HepG2 (cell line): ENCODE results near the gene DCLK1. TPM values are rescaled to one million over a fixed set of nuclear protein-coding genes. Genes with fewer than 3 reads are reported as not detected.

Source experiments
- ATAC-seq: fragments of 200-7000 bp; cut with Tn5 transposase; 3 replicates; pipeline ENCODE4 v1.9.1; 2020; ENCODE audit warnings: mild to moderate bottlenecking, moderate library complexity
- BruUV-seq: library from RNA; stranded (reverse); fragments of 400-500 nt; replicated peaks from 2 replicates; lab custom pipeline; 2021; lab: Mats Ljungman, UMichigan
- CTCF ChIA-PET: fragments of 300-600 bp; formaldehyde crosslinking; extraction: SDS; loops from one replicate; lab custom pipeline; 2021; ENCODE audit warnings: low total read pairs, inconsistent platforms, low intra/inter-chr PET ratio; lab: Yijun Ruan, JAX
- POLR2A ChIA-PET: fragments of 350-600 bp; sonication (Branson Sonifier 250); formaldehyde crosslinking; loops from one replicate; lab custom pipeline; 2020; ENCODE audit warnings: antibody characterized with exemption, inconsistent platforms; lab: Yijun Ruan, JAX
- DNase-seq: peaks from one replicate; pipeline ENCODE4 v3.0.0-alpha.2; 2015; ENCODE audit warnings: low spot score
- FAIRE-seq: peaks from 3 replicates; lab custom pipeline; 2011; peaks lifted over from hg19 to GRCh38; lab: Jason Lieb, UNC
- H2AFZ ChIP-seq: one replicate; pipeline ENCODE4 v1.6.1; 2011; ENCODE audit warnings: low read length, inconsistent platforms
- H3K27ac ChIP-seq: fragments of 300-600 bp; 3 replicates; pipeline ENCODE4 v1.8.0; 2011; ENCODE audit warnings: mixed run types, mild to moderate bottlenecking, mixed read lengths, low read length, inconsistent platforms; ENCODE audit not compliant: insufficient read depth; ENCODE audit errors: extremely low read length
- H3K27me3 ChIP-seq, 2 experiments: fragments of 200-600 bp in 1 of 2; 2 replicates in 1 of 2; 3 replicates in 1 of 2; pipeline versions ENCODE4 v1.6.0 to v1.8.0; 2011; ENCODE audit warnings: low read length in 2 of 2, mild to moderate bottlenecking in 2 of 2, moderate library complexity in 2 of 2, inconsistent platforms in 1 of 2; ENCODE audit not compliant: insufficient read depth in 2 of 2, control insufficient read depth in 1 of 2
- H3K36me3 ChIP-seq, 2 experiments: fragments of 200-600 bp in 1 of 2; replicated peaks in 1 of 2; 2 replicates in 1 of 2; 3 replicates in 1 of 2; pipeline versions ENCODE4 v1.5.1 to v1.8.0; 2011; ENCODE audit warnings: low read length in 2 of 2, inconsistent platforms in 1 of 2; ENCODE audit not compliant: insufficient read depth in 2 of 2, control insufficient read depth in 1 of 2
- H3K4me1 ChIP-seq: 2 replicates; pipeline ENCODE4 v1.5.1; 2012; ENCODE audit warnings: low read length, inconsistent platforms; ENCODE audit not compliant: insufficient read depth
- H3K4me2 ChIP-seq: 2 replicates; pipeline ENCODE4 v1.6.0; 2011; ENCODE audit warnings: low read depth, low read length, inconsistent platforms
- H3K4me3 ChIP-seq, 3 experiments: fragments of 200-600 bp in 1 of 3; sonication (generic), shearing (Covaris generic) in 1 of 3; replicated peaks in 1 of 3; 2 replicates each; pipeline ENCODE4 v1.5.1; 2011 to 2016; ENCODE audit warnings: low read length in 3 of 3, inconsistent platforms in 2 of 3, low read depth in 2 of 3, mild to moderate bottlenecking in 2 of 3, control low read depth in 1 of 3, mixed read lengths in 1 of 3; ENCODE audit not compliant: insufficient read depth in 1 of 3
- H3K79me2 ChIP-seq: one replicate; pipeline ENCODE4 v1.6.1; 2011; ENCODE audit warnings: low read length, inconsistent platforms; ENCODE audit not compliant: insufficient read depth
- H3K9ac ChIP-seq: 2 replicates; pipeline ENCODE4 v1.6.0; 2011; ENCODE audit warnings: mild to moderate bottlenecking, low read depth, low read length, inconsistent platforms; ENCODE audit not compliant: insufficient read depth
- H3K9me3 ChIP-seq: 2 replicates; pipeline ENCODE4 v1.5.1; 2012; ENCODE audit warnings: mild to moderate bottlenecking, low read length
- H4K20me1 ChIP-seq: 2 replicates; pipeline ENCODE4 v1.6.0; 2011; ENCODE audit warnings: inconsistent platforms, mild to moderate bottlenecking, low read length, moderate library complexity; ENCODE audit not compliant: insufficient read depth
- BCL6 ChIP-seq: IDR thresholded peaks from 2 replicates; pipeline ENCODE4 v1.6.1; 2016; ENCODE audit warnings: missing genetic modification reagents, missing compliant biosample characterization
- FOXP1 ChIP-seq, 2 experiments: fragments of 450-650 bp in 1 of 2; IDR thresholded peaks; 2 replicates each; pipeline ENCODE4 v1.6.1; 2017 to 2018; ENCODE audit warnings: antibody characterized with exemption in 1 of 2
- HDAC6 ChIP-seq: fragments of 200-600 bp; sonication (generic); IDR thresholded peaks from 2 replicates; pipeline ENCODE4 v1.7.0; 2017; ENCODE audit warnings: mild to moderate bottlenecking, antibody characterized with exemption, low read length, low read depth
- IKZF1 ChIP-seq: fragments of 450-650 bp; IDR thresholded peaks from 2 replicates; pipeline ENCODE4 v1.7.1; 2016
- KMT2B ChIP-seq: IDR thresholded peaks from 2 replicates; pipeline ENCODE4 v1.6.1; 2016; ENCODE audit warnings: missing genetic modification reagents, missing compliant biosample characterization
- MTF2 ChIP-seq: sonication (generic); formaldehyde crosslinking; IDR thresholded peaks from 2 replicates; pipeline ENCODE4 v1.5.0; 2020; ENCODE audit warnings: missing genetic modification reagents, borderline replicate concordance
- NRL ChIP-seq: sonication (generic); formaldehyde crosslinking; IDR thresholded peaks from 2 replicates; pipeline ENCODE4 v1.5.0; 2020; ENCODE audit warnings: missing genetic modification reagents, mild to moderate bottlenecking, moderate library complexity, borderline replicate concordance
- PRDM15 ChIP-seq: sonication (generic); formaldehyde crosslinking; IDR thresholded peaks from 2 replicates; pipeline ENCODE4 v1.4.0; 2020; ENCODE audit warnings: missing genetic modification reagents
- SYNCRIP ChIP-seq: fragments of 200-400 bp; formaldehyde crosslinking; IDR thresholded peaks from 2 replicates; pipeline ENCODE4 v1.6.1; 2018; ENCODE audit warnings: mild to moderate bottlenecking, low read depth, low read length; ENCODE audit not compliant: insufficient read depth
- ZBTB25 ChIP-seq: IDR thresholded peaks from 2 replicates; pipeline ENCODE4 v1.6.1; 2018; ENCODE audit warnings: missing genetic modification reagents
- ZNF562 ChIP-seq: sonication (generic); formaldehyde crosslinking; IDR thresholded peaks from 2 replicates; pipeline ENCODE4 v1.8.0; 2022; ENCODE audit warnings: missing genetic modification reagents, borderline replicate concordance
- ZNF773 ChIP-seq: sonication (generic); formaldehyde crosslinking; IDR thresholded peaks from 2 replicates; pipeline ENCODE4 v1.4.0; 2020; ENCODE audit warnings: missing genetic modification reagents, borderline replicate concordance
- WGBS: methylation state at CpG from one replicate; pipeline ENCODE4 v1.1.6; 2017; ENCODE audit warnings: low lambda C conversion rate; 5-methylcytosine and 5-hydroxymethylcytosine counted together
- in situ Hi-C: cut with HindIII; loops from 2 replicates; pipeline ENCODE4 v1.10.0; 2017; ENCODE audit warnings: low pct_unique_long_range_greater_than_20kb; ENCODE audit not compliant: extremely low pct_ligation_motif_present
- intact Hi-C: fragments of 100-400 bp; cut with micrococcal nuclease; formaldehyde crosslinking; loops from one replicate; pipeline ENCODE4 v1.10.0; 2022; ENCODE audit not compliant: unreplicated experiment
- polyA plus RNA-seq, 8 experiments: library from polyadenylated mRNA; depleted of rRNA in 3 of 8; stranded (reverse) in 7 of 8; unstranded in 1 of 8; fragments of >200 nt; fragmentation: Illumina TruSeq in 4 of 8; extraction: Trizol in 4 of 8; gene quantifications; 2 replicates each; pipeline versions ENCODE4 v1.2.1 to v1.2.3, GENCODE V29; 2011 to 2016; ENCODE audit warnings: low read depth in 4 of 8, missing spikeins in 1 of 8, mixed read lengths in 1 of 8; ENCODE audit not compliant: insufficient read depth in 1 of 8
- total RNA-seq, 5 experiments: library from RNA; depleted of rRNA; stranded (reverse); fragments of >200 nt; fragmentation: Illumina TruSeq; extraction: Trizol; gene quantifications; 2 replicates each; pipeline ENCODE4 v1.2.3, GENCODE V29; 2016; ENCODE audit warnings: low read depth in 1 of 5
- TF ChIP-seq, protein P1 (sequence below): sonication (generic); formaldehyde crosslinking; IDR thresholded peaks from 2 replicates; pipeline ENCODE4 v1.4.0; 2020; ENCODE audit warnings: mild to moderate bottlenecking, missing genetic modification reagents

The DCLK1 gene
- total and polyA plus RNA-seq, 2 of the 13 experiments (the other 11 are each of a cell fraction or from before 2014, with no cell fraction given): not detected

DNA sequence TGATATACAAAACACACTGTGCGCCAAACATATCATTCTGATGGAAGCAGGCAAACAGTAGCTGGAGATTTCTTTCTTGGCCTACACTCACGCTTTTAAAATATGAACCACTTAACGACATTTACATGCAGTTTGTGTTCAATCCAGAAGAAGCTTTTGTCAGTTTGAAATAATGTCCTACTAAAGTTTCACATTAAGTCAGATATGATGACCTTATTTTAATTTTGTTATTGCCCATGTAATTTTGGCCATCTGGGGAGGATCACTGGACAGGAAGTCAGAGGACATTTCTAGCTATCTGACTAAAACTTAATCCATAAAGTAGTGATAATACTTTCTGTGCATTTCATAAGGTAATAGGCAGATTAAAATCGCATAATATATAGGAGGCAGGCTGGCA is 98.1 kb downstream of the DCLK1 start:
- Histone ChIP-seq H3K27ac (no peak overlapping the region), H3K4me2 (no peak overlapping the region), H3K9ac (no peak overlapping the region), H3K79me2 (no peaks in the 10 kb centered on the region), H3K4me1 (no peaks in the 10 kb centered on the region), H2AFZ (no peak overlapping the region), H3K27me3 (peaks cover 0 to 8% of the 10 kb centered on the region in 2 experiments; a peak in 1 of 5 replicates), H3K9me3 (no peaks in the 10 kb centered on the region), H3K36me3 (no peaks in the 10 kb centered on the region), H3K4me3 (no peak overlapping the region), H4K20me1 (no peaks in the 10 kb centered on the region)
- FAIRE-seq (no peak), DNase-seq (no peak), ATAC-seq (no peak)
- in situ Hi-C loops (no loop called here), intact Hi-C loops (no loop called here)
- no TSS peak for BruUV-seq
- POLR2A ChIA-PET: no interaction called here
- CTCF ChIA-PET: no interaction called here
- TF ChIP-seq MTF2 (no peak), KMT2B (no peak), SYNCRIP (no peak), IKZF1 (no peak), BCL6 (no peak), ZNF562 (CRISPR knock-in tag) (no peak), PRDM15 (CRISPR knock-in tag) (no peak), ZNF773 (CRISPR knock-in tag) (no peak), ZBTB25 (CRISPR knock-in tag) (no peak), FOXP1 (IDR thresholded peaks at IDR 0.05) (no peak), FOXP1 (CRISPR knock-in tag; IDR thresholded peaks at IDR 0.05) (no peak), HDAC6 (no peak), NRL (CRISPR knock-in tag) (no peak)
- TF ChIP-seq, protein P1, sequence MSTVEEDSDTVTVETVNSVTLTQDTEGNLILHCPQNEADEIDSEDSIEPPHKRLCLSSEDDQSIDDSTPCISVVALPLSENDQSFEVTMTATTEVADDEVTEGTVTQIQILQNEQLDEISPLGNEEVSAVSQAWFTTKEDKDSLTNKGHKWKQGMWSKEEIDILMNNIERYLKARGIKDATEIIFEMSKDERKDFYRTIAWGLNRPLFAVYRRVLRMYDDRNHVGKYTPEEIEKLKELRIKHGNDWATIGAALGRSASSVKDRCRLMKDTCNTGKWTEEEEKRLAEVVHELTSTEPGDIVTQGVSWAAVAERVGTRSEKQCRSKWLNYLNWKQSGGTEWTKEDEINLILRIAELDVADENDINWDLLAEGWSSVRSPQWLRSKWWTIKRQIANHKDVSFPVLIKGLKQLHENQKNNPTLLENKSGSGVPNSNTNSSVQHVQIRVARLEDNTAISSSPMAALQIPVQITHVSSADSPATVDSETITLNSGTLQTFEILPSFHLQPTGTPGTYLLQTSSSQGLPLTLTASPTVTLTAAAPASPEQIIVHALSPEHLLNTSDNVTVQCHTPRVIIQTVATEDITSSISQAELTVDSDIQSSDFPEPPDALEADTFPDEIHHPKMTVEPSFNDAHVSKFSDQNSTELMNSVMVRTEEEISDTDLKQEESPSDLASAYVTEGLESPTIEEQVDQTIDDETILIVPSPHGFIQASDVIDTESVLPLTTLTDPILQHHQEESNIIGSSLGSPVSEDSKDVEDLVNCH (CRISPR knock-in tag): no peak
- 12% methylated on average over 4 of the region's 4 CpGs for WGBS
